AG09309 (cell line): ENCODE measurements around the gene SELP.

Experiments used
- DNase-seq: peaks from one replicate; pipeline ENCODE4 v3.0.0-alpha.2; 2010; ENCODE audit warnings: low read depth
- H3K4me3 ChIP-seq: 2 replicates; pipeline ENCODE4 v1.5.1; 2011; ENCODE audit warnings: mild to moderate bottlenecking, low read depth, low read length, moderate library complexity; ENCODE audit not compliant: control insufficient read depth
- CTCF ChIP-seq: IDR thresholded peaks from 2 replicates; pipeline ENCODE4 v1.5.1; 2011; ENCODE audit warnings: mild to moderate bottlenecking, low read depth, low read length, inconsistent platforms; ENCODE audit not compliant: insufficient read depth, control insufficient read depth; ENCODE audit errors: missing control alignments

Gene SELP

GRCh38 chr1:169588785-169589485 is 41.0 kb downstream of the SELP start:
- no peak for DNase-seq
- no peak overlapping the region for H3K4me3 ChIP-seq

GRCh38 chr1:169588112-169588511 is 41.8 kb downstream of the SELP start:
- H3K4me3 ChIP-seq = no peak overlapping the region
- TF ChIP-seq CTCF = no peak
- no peak for DNase-seq

More at GRCh38 chr1:169588785-169589485, 41.0 kb downstream of the SELP start:
- no peak for TF ChIP-seq CTCF

GRCh38 chr1:169586395-169587255 is 43.3 kb downstream of the SELP start, which contains the start of gene F5:
Gene F5, minus strand, starts transcription at chr1:169586481. Its CDS starts 95 bp downstream, at chr1:169586386.
- TF ChIP-seq CTCF = peak; percentile 57
- H3K4me3 ChIP-seq = no peak within 1 kb of the TSS
- DNase-seq = peak; percentile 10

DNA sequence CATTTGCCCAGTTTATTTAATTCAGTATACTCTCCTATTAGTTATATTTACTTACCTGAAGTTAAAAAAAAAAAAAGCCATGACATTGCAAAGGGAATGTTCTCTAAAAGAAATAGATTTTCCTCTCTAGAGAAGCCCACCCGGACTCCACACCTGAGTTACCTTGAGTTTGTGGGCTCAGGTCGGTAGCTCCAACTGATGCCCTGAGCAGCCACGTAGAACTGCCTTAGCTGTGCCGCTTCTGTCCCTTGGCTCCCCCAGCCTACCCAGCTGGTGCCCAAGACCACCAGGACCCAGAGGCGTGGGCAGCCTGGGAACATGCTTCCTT is 43.9 kb downstream of the SELP start:
- DNase-seq = no peak
- no peak for TF ChIP-seq CTCF
- H3K4me3 ChIP-seq = no peak overlapping the region

DNA sequence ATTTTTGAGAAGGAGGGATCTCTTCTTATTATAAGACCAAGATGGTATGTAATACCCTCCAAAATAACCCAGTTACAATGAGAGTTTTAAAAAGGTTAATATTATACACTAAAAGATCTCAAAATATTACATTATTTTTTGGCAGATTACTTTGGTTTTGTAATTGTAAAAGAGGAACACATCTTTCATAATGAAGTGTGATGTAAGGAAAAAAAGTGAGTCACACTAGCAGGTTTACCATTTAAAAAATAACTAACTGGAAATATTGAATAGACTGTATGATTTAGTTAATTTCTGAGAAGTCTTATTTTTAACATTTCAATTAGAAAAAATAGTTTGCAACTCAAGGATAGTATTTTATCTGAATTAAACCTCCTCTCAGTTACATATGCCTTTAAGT is 44.7 kb downstream of the SELP start:
- no peak for TF ChIP-seq CTCF
- no peak for DNase-seq
- H3K4me3 ChIP-seq = no peak overlapping the region

DNA sequence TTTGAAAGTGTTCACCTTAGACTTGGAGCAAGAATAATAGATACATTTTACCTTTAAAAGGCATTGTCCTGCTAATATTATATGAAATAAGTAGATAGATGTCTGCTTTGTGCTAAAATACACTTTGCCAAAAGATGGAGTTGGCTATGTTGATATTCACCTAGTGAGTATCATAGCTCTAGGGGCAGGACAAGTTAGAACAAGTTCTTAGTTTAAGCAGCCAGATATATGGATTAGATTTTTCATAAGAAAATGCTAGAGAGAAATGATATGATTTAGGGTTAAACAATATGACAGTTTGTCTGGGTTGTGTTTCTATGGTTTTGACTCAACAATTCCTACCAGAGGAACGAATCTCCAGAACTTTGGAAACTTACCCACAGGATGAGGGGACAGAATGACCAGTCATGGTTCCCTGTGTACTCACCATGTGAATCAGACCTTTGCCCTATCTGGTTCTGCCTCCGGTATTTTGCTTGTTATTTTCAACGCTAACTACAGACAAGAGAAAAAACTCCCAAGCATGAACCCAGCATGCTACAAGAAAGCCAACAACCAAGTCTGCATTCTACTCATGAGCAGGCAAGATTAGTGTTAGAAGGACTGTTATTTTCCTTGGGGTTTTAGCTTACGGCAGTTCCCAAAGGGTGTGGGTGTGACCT is 45.3 kb downstream of the SELP start:
- no peak overlapping the region for H3K4me3 ChIP-seq
- no peak for DNase-seq
- TF ChIP-seq CTCF = no peak
